ENCODE data around the gene DUSP22. TPM values are rescaled to one million over a fixed set of nuclear protein-coding genes. Genes with fewer than 3 reads are reported as not detected.

DUSP22 gene
- total and polyA plus RNA-seq, 2 of the 8 experiments (the other 6 are each of a cell fraction or from before 2014, with no cell fraction given): 15.5 to 32.4 TPM

DNA sequence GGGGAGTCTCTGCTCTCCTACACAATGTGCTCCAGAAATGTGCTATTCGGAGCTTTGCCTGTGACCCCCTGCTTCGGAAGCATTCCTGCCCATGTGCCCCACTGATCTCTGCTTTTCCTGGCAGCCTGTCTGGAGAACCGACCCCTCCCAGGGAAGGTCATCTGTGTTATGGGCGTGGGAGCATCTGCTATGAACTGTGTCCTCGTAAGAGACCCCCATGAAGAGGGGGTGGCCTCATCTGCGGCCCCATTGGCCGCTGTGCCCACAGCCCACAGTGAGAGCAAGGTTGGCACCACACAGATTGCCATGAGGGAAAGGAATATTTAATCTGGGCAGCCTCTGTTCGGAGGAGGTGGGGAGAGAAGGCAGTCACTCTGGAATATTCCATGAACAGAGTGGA lies 66.6 kb downstream of the DUSP22 start:
- H2AK5ac ChIP-seq (ENCODE audit: low read depth, low read length): no peak overlapping the region
- no peaks in the 10 kb centered on the region; a peak in 1 of 7 replicates for H3K27me3 ChIP-seq (replicated peaks in 1 of 4; ENCODE audit: control insufficient read depth in 3 of 4, extremely low read depth in 1 of 4, insufficient read depth in 3 of 4, low read length in 3 of 4)
- no peak overlapping the region for H2AFZ ChIP-seq (ENCODE audit: low read length)
- H3K79me2 ChIP-seq (ENCODE audit: control insufficient read depth in 1 of 2, insufficient read depth in 2 of 2, low read length in 2 of 2): no peaks in the 10 kb centered on the region
- no peak overlapping the region for H2BK5ac ChIP-seq (ENCODE audit: low read depth, low read length)
- H3K36me3 ChIP-seq (ENCODE audit: control insufficient read depth in 2 of 4, insufficient read depth in 4 of 4, low read length in 3 of 4): no peaks in the 10 kb centered on the region; a peak in 1 of 8 replicates
- no peak overlapping the region for H3K18ac ChIP-seq (ENCODE audit: extremely low read depth, low read length)
- H3K79me1 ChIP-seq (ENCODE audit: low read depth, low read length): no peaks in the 10 kb centered on the region
- H4K91ac ChIP-seq (replicated peaks; ENCODE audit: insufficient read length, low read length): no peak overlapping the region
- FAIRE-seq: no peak
- no peak overlapping the region for H3K4me3 ChIP-seq (ENCODE audit: extremely low read depth in 1 of 4, insufficient read depth in 2 of 4, low read depth in 3 of 4, low read length in 4 of 4)
- 87% methylated on average over 8 of the region's 8 CpGs; no CpG with 5 or more reads in 1 of the 2 experiments for WGBS, 2 experiments (ENCODE audit: extremely low coverage in 1 of 2, insufficient coverage in 1 of 2, insufficient read length in 1 of 2, insufficient replicate concordance in 2 of 2, low coverage in 1 of 2, low lambda C conversion rate in 2 of 2, missing lambda C conversion rate in 1 of 2)
- no peak overlapping the region for H3K56ac ChIP-seq (replicated peaks; ENCODE audit: insufficient read length, low read depth, low read length)
- peaks cover 59 to 81% of the 10 kb centered on the region in 2 experiments for H3K9me3 ChIP-seq (ENCODE audit: insufficient read depth in 2 of 2, low read depth in 1 of 2, low read length in 1 of 2)
- no peak overlapping the region for H2BK120ac ChIP-seq (replicated peaks; ENCODE audit: low read depth, low read length)
- no peak for DNase-seq (ENCODE audit: low read depth in 1 of 2, low spot score in 2 of 2)
- H3K23me2 ChIP-seq (ENCODE audit: low read depth, low read length): no peaks in the 10 kb centered on the region
- POLR2A ChIA-PET (ENCODE audit: partially characterized antibody): no interaction called here
- no peak overlapping the region for H2BK15ac ChIP-seq (ENCODE audit: low read length)
- no peak overlapping the region for H3K4ac ChIP-seq (replicated peaks; ENCODE audit: insufficient read length, low read depth, low read length)
- no peak overlapping the region for H2BK20ac ChIP-seq (ENCODE audit: low read length)
- CTCF ChIA-PET (ENCODE audit: partially characterized antibody): interaction anchor here (1.1 to 6.4 kb wide), 3 partner anchors 7 to 170 kb away, joined by 3 to 48 read pairs (median 3); no protein-coding TSS in a partner anchor
- no peak overlapping the region for H3K27ac ChIP-seq (ENCODE audit: low read depth, low read length)
- no peak overlapping the region for H3K9ac ChIP-seq (replicated peaks in 1 of 4; ENCODE audit: extremely low read depth in 1 of 4, low read depth in 3 of 4, low read length in 3 of 4)
- no peak overlapping the region for H4K5ac ChIP-seq (ENCODE audit: insufficient read length, low read depth, low read length)
- H3K14ac ChIP-seq (ENCODE audit: insufficient read length): no peak overlapping the region
- no peak overlapping the region for H2BK12ac ChIP-seq (ENCODE audit: low read depth, low read length)
- no peaks in the 10 kb centered on the region for H3K4me1 ChIP-seq (replicated peaks in 1 of 4; ENCODE audit: control insufficient read depth in 3 of 4, insufficient read depth in 4 of 4, low read length in 3 of 4)
- H4K8ac ChIP-seq (ENCODE audit: extremely low read depth, insufficient read depth, low read length): no peak overlapping the region
- no peak overlapping the region for H3K23ac ChIP-seq (ENCODE audit: insufficient read length)
- H4K20me1 ChIP-seq (replicated peaks in 1 of 2; ENCODE audit: control insufficient read depth in 1 of 2, insufficient read depth in 2 of 2, low read length in 2 of 2): no peaks in the 10 kb centered on the region
- H3K4me2 ChIP-seq (ENCODE audit: insufficient read depth in 1 of 2, low read depth in 2 of 2, low read length in 2 of 2): no peak overlapping the region
